Stimulated activated CD8-positive, alpha-beta memory T cell treated with anti-CD3 and anti-CD28 coated beads, Interleukin-15, amount 100 ng/mL, for 48 hours (primary cell): ENCODE data around the gene PSTK.

Experiments
- DNase-seq, 2 donors: peaks; one replicate each; pipeline ENCODE4 v3.0.0-alpha.2; 2020; ENCODE audit warnings: low read depth in 2 of 2

PSTK gene

GRCh38 chr10:123019264-123019663 is 39.1 kb downstream of the PSTK start:
- no peak for DNase-seq

- no peak for DNase-seq
Observed at GRCh38 chr10:123019941-123020703, 39.9 kb downstream of the PSTK start.

GRCh38 chr10:123021517-123021916 is 41.3 kb downstream of the PSTK start:
- no peak for DNase-seq

GRCh38 chr10:123024540-123024939 is 44.3 kb downstream of the PSTK start:
- no peak for DNase-seq

- DNase-seq: no peak
Observed at GRCh38 chr10:123026302-123026701, 46.1 kb downstream of the PSTK start.

GRCh38 chr10:123027861-123028260 is 47.7 kb downstream of the PSTK start:
- DNase-seq: no peak

- DNase-seq: no peak
Observed at GRCh38 chr10:123031124-123031523, 50.9 kb downstream of the PSTK start.

- DNase-seq: no peak
Observed at GRCh38 chr10:123034332-123034731, 54.1 kb downstream of the PSTK start.

GRCh38 chr10:123035467-123036086 is 55.4 kb downstream of the PSTK start:
- DNase-seq: no peak

GRCh38 chr10:123038782-123039631 is 58.8 kb downstream of the PSTK start:
- no peak for DNase-seq

- DNase-seq: no peak
Observed at GRCh38 chr10:123039632-123039930, 59.4 kb downstream of the PSTK start.
